Fibroblast of skin of right quadriceps (primary cell): Measurements from ENCODE around the gene SAG.
"Not testable (repeated sequence)": the region's sequence is repeated elsewhere in the genome, so short reads cannot be mapped to it uniquely, and the experiment has no call there.

Experiments used
- DNase-seq: peaks from one replicate; pipeline ENCODE4 v3.0.0-alpha.2; 2013

Gene SAG

GRCh38 chr2:233334915-233335314 lies 27.3 kb downstream of the SAG start:
- no peak for DNase-seq

GRCh38 chr2:233336091-233336490 lies 28.5 kb downstream of the SAG start:
- not testable (repeated sequence) for DNase-seq

DNA sequence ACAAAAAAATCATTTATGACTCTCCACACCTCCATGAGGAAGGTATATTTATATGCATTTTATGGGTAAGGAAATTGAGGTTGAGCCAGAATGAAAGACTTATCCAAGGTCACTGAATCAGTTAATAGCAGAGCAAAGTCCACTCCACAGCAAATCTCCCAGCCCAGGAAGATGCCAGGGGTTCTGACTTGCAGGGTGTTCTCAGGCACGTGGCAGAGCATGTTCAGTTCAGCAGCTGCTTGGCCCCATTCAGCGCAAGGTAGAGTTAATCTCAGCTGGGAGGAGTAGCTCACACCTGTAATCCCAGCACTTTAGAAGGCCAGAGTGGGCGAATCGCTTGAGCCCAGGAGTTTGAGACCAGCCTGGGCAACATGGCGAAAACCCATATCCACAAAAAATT lies 28.9 kb downstream of the SAG start:
- no peak for DNase-seq

DNA sequence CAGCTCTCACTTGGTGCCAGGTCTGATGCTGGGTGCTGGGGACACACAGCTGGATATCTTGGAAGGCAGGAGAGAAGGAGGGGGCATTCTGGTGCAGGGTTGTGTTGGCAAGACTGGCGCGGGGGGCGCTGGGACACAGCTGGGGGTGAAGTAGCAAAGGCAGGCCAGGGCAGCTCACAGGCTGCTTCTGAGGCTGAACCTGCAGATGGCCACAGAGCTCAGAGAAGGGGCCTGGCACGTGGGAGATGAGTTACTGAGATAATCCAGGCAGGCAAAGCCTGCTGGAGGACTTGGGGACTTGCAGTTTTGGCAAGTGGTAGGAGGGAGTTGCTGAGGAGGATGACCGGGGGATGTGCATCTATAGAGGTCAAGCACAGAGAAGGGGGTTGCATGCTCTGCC lies 30.4 kb downstream of the SAG start:
- no peak for DNase-seq

DNA sequence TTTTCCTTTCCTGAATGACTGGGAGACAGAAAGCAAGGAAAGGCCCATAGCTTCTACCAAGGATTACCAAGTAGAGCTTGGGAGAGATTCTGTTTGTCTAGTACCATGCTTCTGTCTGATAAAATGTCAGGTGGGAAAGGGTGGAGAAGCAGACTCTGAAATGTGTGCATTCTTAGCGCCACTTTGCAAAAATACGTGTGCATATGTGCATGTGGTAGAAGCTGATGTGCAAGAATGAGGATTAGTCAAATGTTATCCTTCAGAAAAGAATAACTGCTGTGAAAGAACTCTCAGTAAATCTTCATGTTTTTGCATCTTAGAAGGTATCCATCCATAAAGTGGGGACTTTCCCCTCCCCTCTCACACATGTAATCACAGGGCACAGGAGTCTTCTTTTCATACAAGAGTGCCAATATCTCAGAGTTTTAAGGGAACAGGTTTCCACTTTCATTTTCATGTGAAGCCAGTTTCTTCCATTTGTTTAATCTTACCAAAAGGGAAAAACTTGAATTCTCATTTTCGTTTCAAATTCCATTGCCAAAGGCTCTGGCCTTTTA lies 31.3 kb downstream of the SAG start:
- DNase-seq, result no peak

DNA sequence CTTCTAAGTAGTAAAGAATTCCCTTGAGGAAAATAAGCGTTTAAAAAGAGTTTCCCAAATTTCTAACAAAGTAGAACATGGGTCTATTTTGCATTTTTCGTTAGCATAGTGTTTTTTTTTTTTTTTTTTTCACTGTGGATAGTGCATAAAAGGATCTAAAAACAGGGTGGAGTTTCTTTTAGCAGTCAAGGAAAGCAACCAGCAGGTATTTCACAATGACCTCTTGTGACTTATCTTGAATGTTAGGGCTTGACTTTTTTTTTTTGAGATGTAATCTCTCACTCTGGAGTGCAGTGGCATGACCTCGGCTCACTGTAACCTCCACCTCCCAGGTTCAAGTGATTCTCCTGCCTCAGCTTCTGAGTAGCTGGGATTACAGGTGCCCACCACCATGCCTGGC lies 31.8 kb downstream of the SAG start:
- DNase-seq, result no peak

DNA sequence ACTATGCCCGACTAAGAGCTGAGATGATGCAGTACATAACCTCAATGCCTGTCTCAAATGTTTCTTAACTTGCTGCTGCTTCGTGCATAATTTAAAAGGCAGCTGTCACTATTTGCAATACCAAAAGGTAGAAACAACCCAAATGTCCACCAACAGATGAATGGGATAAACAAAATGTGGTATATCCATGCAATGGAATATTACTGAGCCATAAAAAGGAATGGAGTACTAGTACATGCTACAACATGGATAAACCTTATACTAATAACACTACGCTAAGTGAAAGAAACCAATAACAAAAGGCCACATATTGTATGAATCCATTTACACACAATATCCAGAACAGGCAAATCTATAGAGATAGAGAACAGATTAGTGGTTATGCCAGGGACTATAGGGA lies 33.7 kb downstream of the SAG start:
- DNase-seq, result no peak

- no peak for DNase-seq
These were observed 34.7 kb downstream of the SAG start for GRCh38 chr2:233342301-233342700.

DNA sequence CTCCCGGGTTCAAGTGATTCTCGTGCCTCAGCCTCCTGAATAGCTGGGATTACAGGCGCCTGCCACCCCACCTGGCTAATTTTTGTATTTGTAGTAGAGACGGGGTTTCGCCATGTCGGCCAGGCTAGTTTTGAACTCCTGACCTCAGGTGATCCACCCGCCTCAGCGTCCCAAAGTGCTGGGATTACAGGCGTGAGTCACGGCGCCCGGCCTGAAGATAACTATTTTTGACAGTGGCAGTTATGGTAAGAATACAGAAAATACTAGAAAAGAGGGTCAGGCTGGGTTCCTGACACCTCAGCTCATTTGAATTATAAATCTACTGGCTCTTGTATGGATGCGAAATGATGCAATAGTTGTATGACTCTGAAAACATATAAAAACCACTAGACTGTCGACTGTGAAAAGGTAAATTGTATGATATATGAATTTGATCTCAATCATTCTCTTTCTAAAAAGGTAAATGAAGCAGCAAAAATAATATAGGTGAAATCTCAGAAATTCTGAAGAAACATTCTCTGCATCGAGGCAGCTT lies 35.6 kb downstream of the SAG start:
- no peak for DNase-seq

- DNase-seq, result no peak
These were observed 38.8 kb downstream of the SAG start for GRCh38 chr2:233346376-233346775.

DNA sequence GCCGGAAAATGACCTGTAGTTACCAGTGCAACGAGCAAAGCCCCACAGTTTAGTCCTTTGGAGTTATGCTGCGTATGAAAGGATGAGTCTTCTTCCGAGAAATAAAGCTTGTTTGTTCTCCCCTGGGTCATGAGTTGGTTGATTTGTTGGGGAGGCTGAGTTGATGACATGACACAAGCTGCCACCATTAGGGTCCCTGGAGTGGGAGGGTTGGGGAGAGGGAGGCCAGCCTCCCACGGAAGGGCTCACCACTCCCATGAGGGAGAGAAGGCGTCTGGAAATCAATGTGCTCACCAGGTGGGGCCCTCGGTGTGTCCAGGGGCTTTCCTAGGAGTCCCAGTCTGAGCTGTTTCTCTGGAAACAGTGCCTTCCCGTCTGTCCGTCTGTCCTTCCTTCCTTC lies 39.3 kb downstream of the SAG start:
- no peak for DNase-seq

- no peak for DNase-seq
These were observed 41.7 kb downstream of the SAG start for GRCh38 chr2:233349005-233349998.

- peak; percentile 89 for DNase-seq
These were observed 43.1 kb downstream of the SAG start for GRCh38 chr2:233350708-233351107.

- DNase-seq, result no peak
These were observed 43.8 kb downstream of the SAG start for GRCh38 chr2:233351423-233351822.

- no peak for DNase-seq
These were observed 44.7 kb downstream of the SAG start for GRCh38 chr2:233352141-233352842.

- no peak for DNase-seq
These were observed 45.6 kb downstream of the SAG start for GRCh38 chr2:233353101-233353768.

- DNase-seq, result peak; percentile 56
These were observed 46.3 kb downstream of the SAG start, which contains the start of gene DGKD for GRCh38 chr2:233353769-233354499. Gene DGKD (plus strand): TSS chr2:233354494. CDS start chr2:233354519, 25 bp downstream.

DNA sequence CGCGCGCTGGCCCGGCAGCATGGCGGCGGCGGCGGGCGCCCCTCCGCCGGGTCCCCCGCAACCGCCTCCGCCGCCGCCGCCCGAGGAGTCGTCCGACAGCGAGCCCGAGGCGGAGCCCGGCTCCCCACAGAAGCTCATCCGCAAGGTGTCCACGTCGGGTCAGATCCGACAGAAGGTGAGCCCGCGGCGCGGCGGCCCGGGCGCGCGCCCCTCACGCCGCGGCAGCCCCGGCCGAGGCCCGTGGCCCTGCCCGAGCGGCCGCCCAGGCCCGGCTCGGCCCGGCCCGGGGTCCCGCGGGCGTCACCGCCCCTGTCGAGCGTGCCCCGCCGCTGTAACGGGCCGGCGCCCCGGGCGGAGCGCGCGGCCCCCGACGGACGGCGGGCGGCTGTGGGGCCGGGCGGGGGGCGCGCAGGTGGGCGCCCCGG lies 46.9 kb downstream of the SAG start:
- no peak for DNase-seq

GRCh38 chr2:233354971-233355574 lies 47.5 kb downstream of the SAG start:
- DNase-seq, result no peak

- no peak for DNase-seq
These were observed 48.3 kb downstream of the SAG start for GRCh38 chr2:233355916-233356315.

DNA sequence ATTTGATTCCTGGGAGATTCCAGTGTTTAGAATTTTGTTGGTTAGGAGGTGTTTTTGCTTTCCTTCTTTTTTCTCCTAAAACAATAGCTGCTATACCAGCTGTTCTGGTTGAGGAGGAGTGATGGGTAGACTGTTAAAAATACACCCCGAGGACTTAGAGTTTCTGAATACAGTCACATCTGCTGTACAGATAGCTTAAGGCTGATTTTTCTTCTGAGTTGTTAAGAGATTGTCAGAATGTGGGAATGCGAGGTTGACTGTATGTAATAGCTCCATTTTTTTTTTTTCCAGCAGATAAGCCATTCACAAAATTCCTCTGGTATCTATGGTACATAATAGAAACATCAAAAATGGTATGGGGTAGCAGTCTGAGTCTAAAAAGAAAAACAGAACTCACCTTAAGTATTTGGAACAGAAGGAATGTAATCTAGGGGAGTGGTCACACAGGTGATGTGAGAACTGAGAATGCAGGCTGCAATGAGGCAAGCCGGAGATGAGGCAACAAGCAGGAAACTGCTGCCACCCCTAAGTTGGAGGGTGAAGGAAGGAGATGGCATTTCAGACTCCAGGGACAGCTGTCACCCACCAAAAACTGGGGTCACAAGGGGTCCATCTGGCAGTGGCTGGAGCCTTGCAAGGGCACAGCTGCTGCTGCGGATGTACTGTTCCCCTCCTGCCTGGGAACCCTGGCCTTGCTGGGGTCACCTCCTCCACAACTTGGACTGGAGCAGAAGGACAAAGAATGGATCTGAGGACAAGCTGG lies 49.1 kb downstream of the SAG start:
- DNase-seq, result no peak
